PFSK-1 (cell line): ENCODE data around the gene DIAPH3.

Experiments
- FOXP2 ChIP-seq: optimal IDR thresholded peaks from 2 replicates; pipeline ENCODE3; 2011; ENCODE audit warnings: borderline replicate concordance, control low read depth, inconsistent platforms; ENCODE audit not compliant: insufficient read depth; ENCODE audit errors: extremely low read length, extremely low read depth
- POLR2AphosphoS5 ChIP-seq: IDR thresholded peaks from 2 replicates; pipeline ENCODE4 v1.6.1; 2012; ENCODE audit warnings: low read depth, mild to moderate bottlenecking, control low read depth, low read length, moderate library complexity
- SIN3A ChIP-seq: IDR thresholded peaks from 2 replicates; pipeline ENCODE4 v1.6.1; 2012; ENCODE audit warnings: mild to moderate bottlenecking, low read length, moderate library complexity, borderline replicate concordance; ENCODE audit not compliant: insufficient read depth
- TAF1 ChIP-seq: IDR thresholded peaks from 2 replicates; pipeline ENCODE4 v1.6.1; 2012; ENCODE audit warnings: low read length, control low read depth, borderline replicate concordance; ENCODE audit not compliant: insufficient read depth
- TF ChIP-seq, protein P1 (sequence below), 2 experiments: IDR thresholded peaks; 2 replicates each; pipeline versions ENCODE4 v1.6.1 to v1.8.0; 2011 to 2012; ENCODE audit warnings: low read depth in 2 of 2, low read length in 2 of 2, control low read depth in 1 of 2, inconsistent platforms in 1 of 2, mild to moderate bottlenecking in 1 of 2, moderate library complexity in 1 of 2; ENCODE audit not compliant: insufficient read depth in 1 of 2

Gene DIAPH3

DNA sequence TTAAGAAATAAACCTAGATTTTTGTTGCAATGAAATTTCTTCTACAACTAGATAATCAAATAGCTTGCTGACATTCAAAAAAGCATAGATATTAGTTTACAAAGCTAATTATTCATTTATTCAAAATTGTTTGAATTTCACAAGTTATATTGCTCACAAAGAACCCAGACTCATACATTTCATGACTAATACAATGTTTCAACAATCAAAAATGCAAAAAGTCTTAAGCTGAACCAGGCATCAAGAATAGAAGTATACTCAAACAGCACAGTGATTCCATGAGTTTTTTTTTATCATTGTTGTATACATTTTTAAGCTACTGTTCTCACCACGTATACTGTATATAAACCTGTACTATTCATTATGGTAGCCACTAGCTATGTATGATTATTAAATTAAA is 51.0 kb downstream of the DIAPH3 start:
- TF ChIP-seq TAF1, result no peak
- TF ChIP-seq SIN3A, result no peak
- no peak for TF ChIP-seq POLR2AphosphoS5
- TF ChIP-seq, protein P1, sequence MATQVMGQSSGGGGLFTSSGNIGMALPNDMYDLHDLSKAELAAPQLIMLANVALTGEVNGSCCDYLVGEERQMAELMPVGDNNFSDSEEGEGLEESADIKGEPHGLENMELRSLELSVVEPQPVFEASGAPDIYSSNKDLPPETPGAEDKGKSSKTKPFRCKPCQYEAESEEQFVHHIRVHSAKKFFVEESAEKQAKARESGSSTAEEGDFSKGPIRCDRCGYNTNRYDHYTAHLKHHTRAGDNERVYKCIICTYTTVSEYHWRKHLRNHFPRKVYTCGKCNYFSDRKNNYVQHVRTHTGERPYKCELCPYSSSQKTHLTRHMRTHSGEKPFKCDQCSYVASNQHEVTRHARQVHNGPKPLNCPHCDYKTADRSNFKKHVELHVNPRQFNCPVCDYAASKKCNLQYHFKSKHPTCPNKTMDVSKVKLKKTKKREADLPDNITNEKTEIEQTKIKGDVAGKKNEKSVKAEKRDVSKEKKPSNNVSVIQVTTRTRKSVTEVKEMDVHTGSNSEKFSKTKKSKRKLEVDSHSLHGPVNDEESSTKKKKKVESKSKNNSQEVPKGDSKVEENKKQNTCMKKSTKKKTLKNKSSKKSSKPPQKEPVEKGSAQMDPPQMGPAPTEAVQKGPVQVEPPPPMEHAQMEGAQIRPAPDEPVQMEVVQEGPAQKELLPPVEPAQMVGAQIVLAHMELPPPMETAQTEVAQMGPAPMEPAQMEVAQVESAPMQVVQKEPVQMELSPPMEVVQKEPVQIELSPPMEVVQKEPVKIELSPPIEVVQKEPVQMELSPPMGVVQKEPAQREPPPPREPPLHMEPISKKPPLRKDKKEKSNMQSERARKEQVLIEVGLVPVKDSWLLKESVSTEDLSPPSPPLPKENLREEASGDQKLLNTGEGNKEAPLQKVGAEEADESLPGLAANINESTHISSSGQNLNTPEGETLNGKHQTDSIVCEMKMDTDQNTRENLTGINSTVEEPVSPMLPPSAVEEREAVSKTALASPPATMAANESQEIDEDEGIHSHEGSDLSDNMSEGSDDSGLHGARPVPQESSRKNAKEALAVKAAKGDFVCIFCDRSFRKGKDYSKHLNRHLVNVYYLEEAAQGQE (IDR thresholded peaks at IDR 0.05; ENCODE audit: insufficient read depth in 1 of 2, low read depth in 2 of 2, low read length in 2 of 2), result no peak
- TF ChIP-seq FOXP2, result no peak

DNA sequence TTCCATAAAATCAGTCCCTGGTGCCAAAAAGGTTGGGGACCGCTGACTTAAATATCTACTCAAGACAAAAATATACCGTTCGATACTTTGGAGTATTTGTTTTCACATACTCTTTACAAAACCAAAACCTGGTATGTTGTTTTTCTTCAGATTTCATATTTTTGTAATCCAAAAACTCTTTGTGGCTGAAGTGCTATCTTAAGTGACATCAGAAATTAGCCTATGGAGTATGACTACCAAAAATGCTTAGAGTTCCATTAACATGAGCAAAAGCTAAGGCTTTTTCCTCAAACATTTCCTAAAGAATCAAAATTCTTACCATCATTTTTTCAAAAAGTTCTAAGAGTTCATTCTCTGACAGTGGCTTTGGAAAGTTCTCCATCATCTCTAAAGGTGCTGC is 52.0 kb downstream of the DIAPH3 start:
- TF ChIP-seq FOXP2 (no peak), SIN3A (no peak), TAF1 (no peak), POLR2AphosphoS5 (no peak)
- TF ChIP-seq, protein P1 (IDR thresholded peaks at IDR 0.05; ENCODE audit: insufficient read depth in 1 of 2, low read depth in 2 of 2, low read length in 2 of 2), result no peak

DNA sequence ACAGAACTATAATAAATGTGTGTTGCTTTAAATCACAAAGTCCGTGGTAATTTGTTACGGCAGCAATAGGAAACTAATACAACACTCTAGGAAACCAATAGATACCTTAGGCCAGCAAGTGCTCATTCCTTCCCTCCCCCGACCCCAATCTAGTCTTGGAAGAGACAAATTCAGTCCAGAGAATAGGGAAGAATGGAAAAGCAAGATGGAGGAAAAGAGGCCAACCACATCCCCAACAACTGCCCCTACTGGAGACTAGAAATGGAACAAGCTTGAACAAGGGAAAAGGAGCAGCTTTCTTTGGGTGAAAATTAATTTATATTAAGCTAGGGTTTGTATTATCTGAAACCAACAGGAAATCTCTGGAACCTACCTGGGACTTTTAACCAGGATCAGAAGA is 54.4 kb downstream of the DIAPH3 start:
- no peak for TF ChIP-seq FOXP2

- TF ChIP-seq FOXP2 (no peak), TAF1 (no peak), SIN3A (no peak), POLR2AphosphoS5 (no peak)
- TF ChIP-seq, protein P1 (IDR thresholded peaks at IDR 0.05; ENCODE audit: insufficient read depth in 1 of 2, low read depth in 2 of 2, low read length in 2 of 2), result no peak
These were observed 55.1 kb downstream of the DIAPH3 start for GRCh38 chr13:60108589-60108988.

GRCh38 chr13:60099631-60100420 is 63.9 kb downstream of the DIAPH3 start:
- no peak for TF ChIP-seq FOXP2
- TF ChIP-seq TAF1, result no peak
- TF ChIP-seq SIN3A, result no peak
- no peak for TF ChIP-seq POLR2AphosphoS5
- TF ChIP-seq, protein P1 (IDR thresholded peaks at IDR 0.05; ENCODE audit: insufficient read depth in 1 of 2, low read depth in 2 of 2, low read length in 2 of 2), result no peak
